Measurements from ENCODE around the gene HMG20B. TPM values are rescaled to one million over a fixed set of nuclear protein-coding genes. Genes with fewer than 3 reads are reported as not detected.

HMG20B gene
- polyA plus RNA-seq, 1 donor (not counting 4 experiments of a cell fraction or from before 2014, with no cell fraction given) = 27.9 TPM

DNA sequence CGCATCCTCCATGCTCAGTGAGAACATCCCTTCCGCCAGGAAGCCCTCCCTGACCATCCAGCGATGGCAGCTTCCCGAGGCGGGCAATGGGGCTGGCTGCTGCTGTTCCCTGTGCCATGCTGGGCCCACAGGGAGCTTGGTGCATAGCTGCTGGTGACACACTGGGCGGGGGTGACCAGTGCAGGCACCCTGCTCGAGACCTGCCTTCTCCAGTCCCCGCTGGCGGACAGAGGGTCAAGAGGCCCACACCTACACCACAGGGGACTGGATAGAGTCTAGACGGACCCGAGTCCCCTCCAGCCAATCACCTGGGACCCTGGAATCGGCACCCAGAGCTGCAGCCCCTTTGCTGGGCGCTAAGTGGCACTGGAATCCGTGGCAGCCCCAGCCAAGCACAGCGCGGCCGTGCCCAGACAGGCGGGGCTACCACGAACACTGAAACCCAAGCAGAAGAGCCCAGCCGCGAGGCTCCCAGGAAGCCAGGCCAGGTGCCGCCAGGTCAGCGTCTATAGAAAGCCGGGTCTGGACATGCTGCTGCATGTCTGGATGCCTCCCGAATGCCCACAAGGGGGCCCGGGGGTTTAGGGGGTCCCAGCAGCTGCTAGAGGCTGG is 42.9 kb downstream of the HMG20B start:
- DNase-seq (ENCODE audit: low read depth, low spot score) (no peak), FAIRE-seq (no peak)
- no peak overlapping the region for H3K4me3 ChIP-seq (ENCODE audit: control insufficient read depth in 2 of 3, extremely low read depth in 1 of 3, insufficient read depth in 2 of 3, low read depth in 1 of 3, low read length in 3 of 3)
- no peak overlapping the region for H2AFZ ChIP-seq (ENCODE audit: control insufficient read depth, low read length)
- no peak overlapping the region for H3K27ac ChIP-seq (ENCODE audit: control insufficient read depth, insufficient read depth, low read length)
- dilution Hi-C loops (cut with MboI; ENCODE audit: extremely low pct_ligation_motif_present, low sequenced_read_pairs) = no loop called here
- no peaks in the 10 kb centered on the region for H3K4me1 ChIP-seq (ENCODE audit: control insufficient read depth, extremely low read depth, insufficient read depth, low read length)
- no peaks in the 10 kb centered on the region for H3K9me3 ChIP-seq (ENCODE audit: control insufficient read depth, low read depth, low read length)
- no peaks in the 10 kb centered on the region for H4K20me1 ChIP-seq (ENCODE audit: control insufficient read depth, extremely low read depth, insufficient read depth, low read length)
- no peak overlapping the region for H3K4me2 ChIP-seq (ENCODE audit: control insufficient read depth, extremely low read depth, insufficient read depth, low read depth, low read length)
- TF ChIP-seq, protein P1, sequence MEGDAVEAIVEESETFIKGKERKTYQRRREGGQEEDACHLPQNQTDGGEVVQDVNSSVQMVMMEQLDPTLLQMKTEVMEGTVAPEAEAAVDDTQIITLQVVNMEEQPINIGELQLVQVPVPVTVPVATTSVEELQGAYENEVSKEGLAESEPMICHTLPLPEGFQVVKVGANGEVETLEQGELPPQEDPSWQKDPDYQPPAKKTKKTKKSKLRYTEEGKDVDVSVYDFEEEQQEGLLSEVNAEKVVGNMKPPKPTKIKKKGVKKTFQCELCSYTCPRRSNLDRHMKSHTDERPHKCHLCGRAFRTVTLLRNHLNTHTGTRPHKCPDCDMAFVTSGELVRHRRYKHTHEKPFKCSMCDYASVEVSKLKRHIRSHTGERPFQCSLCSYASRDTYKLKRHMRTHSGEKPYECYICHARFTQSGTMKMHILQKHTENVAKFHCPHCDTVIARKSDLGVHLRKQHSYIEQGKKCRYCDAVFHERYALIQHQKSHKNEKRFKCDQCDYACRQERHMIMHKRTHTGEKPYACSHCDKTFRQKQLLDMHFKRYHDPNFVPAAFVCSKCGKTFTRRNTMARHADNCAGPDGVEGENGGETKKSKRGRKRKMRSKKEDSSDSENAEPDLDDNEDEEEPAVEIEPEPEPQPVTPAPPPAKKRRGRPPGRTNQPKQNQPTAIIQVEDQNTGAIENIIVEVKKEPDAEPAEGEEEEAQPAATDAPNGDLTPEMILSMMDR (optimal IDR thresholded peaks at IDR 0.05 in 1 of 3, IDR thresholded peaks at IDR 0.05 in 1 of 3, conservative IDR thresholded peaks at IDR 0.05 in 1 of 3; ENCODE audit: extremely low read depth in 1 of 3, insufficient read depth in 2 of 3, low read length in 3 of 3) = no peak
- TF ChIP-seq EZH2 (IDR thresholded peaks at IDR 0.05; ENCODE audit: low read length) = no peak
- no peaks in the 10 kb centered on the region for H3K9me1 ChIP-seq (ENCODE audit: control insufficient read depth, extremely low read depth, insufficient read depth, low read length)
- H3K36me3 ChIP-seq (ENCODE audit: control insufficient read depth in 2 of 2, extremely low read depth in 1 of 2, insufficient read depth in 2 of 2, low read length in 2 of 2) = peaks cover 9 to 15% of the 10 kb centered on the region in 2 experiments
- no peaks in the 10 kb centered on the region for H3K27me3 ChIP-seq (ENCODE audit: control insufficient read depth, extremely low read depth, insufficient read depth, low read length)
- no peaks in the 10 kb centered on the region for H3K79me2 ChIP-seq (ENCODE audit: control insufficient read depth, insufficient read depth, low read length)
- no peak overlapping the region for H3K9ac ChIP-seq (ENCODE audit: control insufficient read depth, extremely low read depth, insufficient read depth, low read length)

DNA sequence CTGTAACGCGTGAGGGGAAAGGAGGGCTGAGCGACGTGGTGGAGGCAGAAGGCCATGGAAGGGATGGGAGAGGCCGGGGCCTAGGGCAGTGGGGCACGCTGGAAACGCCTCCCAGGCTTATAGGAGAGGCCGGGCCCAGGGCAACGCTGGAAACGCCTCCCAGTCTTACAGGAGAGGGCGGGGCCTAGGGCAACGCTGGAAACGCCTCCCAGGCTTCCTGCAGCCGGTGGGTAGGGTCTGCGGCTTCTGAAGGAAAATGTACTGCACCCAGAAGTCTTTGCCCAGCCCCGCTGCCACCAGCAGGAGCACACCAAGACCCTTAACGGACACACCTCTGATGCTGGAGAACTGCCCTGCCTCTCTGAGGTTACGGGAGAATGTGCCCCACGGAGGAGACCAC is 44.7 kb downstream of the HMG20B start:
- Histone ChIP-seq H4K20me1 (ENCODE audit: control insufficient read depth, extremely low read depth, insufficient read depth, low read length) (no peaks in the 10 kb centered on the region), H3K9ac (ENCODE audit: control insufficient read depth, extremely low read depth, insufficient read depth, low read length) (no peak overlapping the region), H2AFZ (ENCODE audit: control insufficient read depth, low read length) (no peak overlapping the region), H3K4me2 (ENCODE audit: control insufficient read depth, extremely low read depth, insufficient read depth, low read depth, low read length) (no peak overlapping the region), H3K27me3 (ENCODE audit: control insufficient read depth, extremely low read depth, insufficient read depth, low read length) (no peaks in the 10 kb centered on the region), H3K9me1 (ENCODE audit: control insufficient read depth, extremely low read depth, insufficient read depth, low read length) (no peaks in the 10 kb centered on the region), H3K4me1 (ENCODE audit: control insufficient read depth, extremely low read depth, insufficient read depth, low read length) (no peaks in the 10 kb centered on the region), H3K36me3 (ENCODE audit: control insufficient read depth in 2 of 2, extremely low read depth in 1 of 2, insufficient read depth in 2 of 2, low read length in 2 of 2) (peaks cover 7 to 19% of the 10 kb centered on the region in 2 experiments), H3K79me2 (ENCODE audit: control insufficient read depth, insufficient read depth, low read length) (no peaks in the 10 kb centered on the region), H3K9me3 (ENCODE audit: control insufficient read depth, low read depth, low read length) (no peaks in the 10 kb centered on the region), H3K27ac (ENCODE audit: control insufficient read depth, insufficient read depth, low read length) (no peak overlapping the region), H3K4me3 (ENCODE audit: control insufficient read depth in 2 of 3, extremely low read depth in 1 of 3, insufficient read depth in 2 of 3, low read depth in 1 of 3, low read length in 3 of 3) (no peak overlapping the region)
- TF ChIP-seq, protein P1 (optimal IDR thresholded peaks at IDR 0.05 in 1 of 3, IDR thresholded peaks at IDR 0.05 in 1 of 3, conservative IDR thresholded peaks at IDR 0.05 in 1 of 3; ENCODE audit: extremely low read depth in 1 of 3, insufficient read depth in 2 of 3, low read length in 3 of 3) = no peak
- TF ChIP-seq EZH2 (IDR thresholded peaks at IDR 0.05; ENCODE audit: low read length) = no peak
- DNase-seq (ENCODE audit: low read depth, low spot score) (no peak), FAIRE-seq (no peak)
- dilution Hi-C loops (cut with MboI; ENCODE audit: extremely low pct_ligation_motif_present, low sequenced_read_pairs) = no loop called here

All from keratinocyte (primary cell).